Mesothelial cell of epicardium (in vitro differentiated cells): Measurements from ENCODE around the gene RAP1GAP2. TPM values are rescaled to one million over a fixed set of nuclear protein-coding genes. Genes with fewer than 3 reads are reported as not detected.
"Not testable (repeated sequence)": the region's sequence is repeated elsewhere in the genome, so short reads cannot be mapped to it uniquely, and the experiment has no call there.

Experiments
- DNase-seq, 2 experiments: peaks; one replicate each; pipeline ENCODE4 v3.0.0; 2021; ENCODE audit warnings: low spot score in 2 of 2; ENCODE audit not compliant: unreplicated experiment in 2 of 2
- H3K27ac Mint-ChIP-seq: 2 replicates; pipeline ENCODE4 v1.8.0; 2021; ENCODE audit warnings: mixed read lengths
- H3K27me3 Mint-ChIP-seq: 2 replicates; pipeline ENCODE4 v1.8.0; 2021; ENCODE audit warnings: low read depth, mixed read lengths
- H3K36me3 Mint-ChIP-seq: 2 replicates; pipeline ENCODE4 v1.8.0; 2021; ENCODE audit warnings: mixed read lengths
- H3K4me1 Mint-ChIP-seq: 2 replicates; pipeline ENCODE4 v1.8.0; 2021; ENCODE audit warnings: mixed read lengths
- H3K4me3 Mint-ChIP-seq: 2 replicates; pipeline ENCODE4 v1.8.0; 2021; ENCODE audit warnings: mild to moderate bottlenecking, moderate library complexity, mixed read lengths
- H3K9me3 Mint-ChIP-seq: 2 replicates; pipeline ENCODE4 v1.8.0; 2021; ENCODE audit warnings: mixed read lengths
- total RNA-seq: library from RNA; stranded (reverse); gene quantifications from 3 replicates; pipeline ENCODE4 v1.2.1, GENCODE V29; 2021
- TF ChIP-seq, protein P1 (sequence below): fragments of 200-600 bp; sonication (generic); IDR thresholded peaks from one replicate; pipeline ENCODE4 v1.5.0; 2021; ENCODE audit warnings: antibody characterized with exemption; ENCODE audit not compliant: unreplicated experiment

RAP1GAP2 gene
- total RNA-seq, 1 donor from 2014 or later, result 7.1 TPM

- no peak overlapping the region for H3K27ac Mint-ChIP-seq
- no peaks in the 10 kb centered on the region for H3K9me3 Mint-ChIP-seq
- no peaks in the 10 kb centered on the region for H3K36me3 Mint-ChIP-seq
- no peak for DNase-seq
- H3K4me3 Mint-ChIP-seq, result no peak overlapping the region
- H3K4me1 Mint-ChIP-seq, result no peaks in the 10 kb centered on the region
- TF ChIP-seq, protein P1, sequence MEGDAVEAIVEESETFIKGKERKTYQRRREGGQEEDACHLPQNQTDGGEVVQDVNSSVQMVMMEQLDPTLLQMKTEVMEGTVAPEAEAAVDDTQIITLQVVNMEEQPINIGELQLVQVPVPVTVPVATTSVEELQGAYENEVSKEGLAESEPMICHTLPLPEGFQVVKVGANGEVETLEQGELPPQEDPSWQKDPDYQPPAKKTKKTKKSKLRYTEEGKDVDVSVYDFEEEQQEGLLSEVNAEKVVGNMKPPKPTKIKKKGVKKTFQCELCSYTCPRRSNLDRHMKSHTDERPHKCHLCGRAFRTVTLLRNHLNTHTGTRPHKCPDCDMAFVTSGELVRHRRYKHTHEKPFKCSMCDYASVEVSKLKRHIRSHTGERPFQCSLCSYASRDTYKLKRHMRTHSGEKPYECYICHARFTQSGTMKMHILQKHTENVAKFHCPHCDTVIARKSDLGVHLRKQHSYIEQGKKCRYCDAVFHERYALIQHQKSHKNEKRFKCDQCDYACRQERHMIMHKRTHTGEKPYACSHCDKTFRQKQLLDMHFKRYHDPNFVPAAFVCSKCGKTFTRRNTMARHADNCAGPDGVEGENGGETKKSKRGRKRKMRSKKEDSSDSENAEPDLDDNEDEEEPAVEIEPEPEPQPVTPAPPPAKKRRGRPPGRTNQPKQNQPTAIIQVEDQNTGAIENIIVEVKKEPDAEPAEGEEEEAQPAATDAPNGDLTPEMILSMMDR, result no peak
- H3K27me3 Mint-ChIP-seq, result no peaks in the 10 kb centered on the region
Measured at GRCh38 chr17:2989855-2990254, 193.6 kb downstream of the RAP1GAP2 start.

DNA sequence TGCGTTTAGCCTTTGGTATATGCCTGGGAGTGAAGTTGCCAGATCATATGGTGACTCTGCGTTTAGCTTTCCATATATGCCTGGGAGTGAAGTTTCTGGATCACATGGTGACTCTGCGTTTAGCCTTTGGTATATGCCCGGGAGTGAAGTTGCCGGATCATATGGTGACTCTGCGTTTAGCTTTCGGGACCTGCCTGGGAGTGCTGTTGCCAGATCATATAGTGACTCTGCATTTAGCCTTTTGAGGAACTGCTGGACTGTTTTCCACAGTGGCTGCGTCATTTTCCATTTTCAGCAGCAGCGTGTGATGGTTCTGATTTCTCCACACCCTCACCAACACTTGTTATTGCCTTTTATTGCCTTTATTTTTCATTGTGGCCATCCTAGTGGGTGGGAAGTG lies 194.2 kb downstream of the RAP1GAP2 start:
- no peaks in the 10 kb centered on the region for H3K36me3 Mint-ChIP-seq
- no peak overlapping the region for H3K4me3 Mint-ChIP-seq
- DNase-seq, result no peak
- TF ChIP-seq, protein P1, result no peak
- no peaks in the 10 kb centered on the region for H3K9me3 Mint-ChIP-seq
- peaks cover 4% of the 10 kb centered on the region for H3K4me1 Mint-ChIP-seq
- no peaks in the 10 kb centered on the region for H3K27me3 Mint-ChIP-seq
- no peak overlapping the region for H3K27ac Mint-ChIP-seq

- H3K27ac Mint-ChIP-seq, H3K4me3 Mint-ChIP-seq, H3K4me1 Mint-ChIP-seq, H3K27me3 Mint-ChIP-seq, DNase-seq, H3K9me3 Mint-ChIP-seq, H3K36me3 Mint-ChIP-seq: not testable (repeated sequence)
Measured at GRCh38 chr17:2991396-2992180, 195.3 kb downstream of the RAP1GAP2 start.

GRCh38 chr17:2994441-2994840 lies 198.2 kb downstream of the RAP1GAP2 start:
- H3K4me1 Mint-ChIP-seq, result peaks cover 8% of the 10 kb centered on the region
- H3K4me3 Mint-ChIP-seq, result no peak overlapping the region
- H3K27ac Mint-ChIP-seq, result no peak overlapping the region
- DNase-seq, result no peak
- no peaks in the 10 kb centered on the region for H3K9me3 Mint-ChIP-seq
- H3K36me3 Mint-ChIP-seq, result no peaks in the 10 kb centered on the region
- TF ChIP-seq, protein P1, result no peak
- no peaks in the 10 kb centered on the region for H3K27me3 Mint-ChIP-seq

DNA sequence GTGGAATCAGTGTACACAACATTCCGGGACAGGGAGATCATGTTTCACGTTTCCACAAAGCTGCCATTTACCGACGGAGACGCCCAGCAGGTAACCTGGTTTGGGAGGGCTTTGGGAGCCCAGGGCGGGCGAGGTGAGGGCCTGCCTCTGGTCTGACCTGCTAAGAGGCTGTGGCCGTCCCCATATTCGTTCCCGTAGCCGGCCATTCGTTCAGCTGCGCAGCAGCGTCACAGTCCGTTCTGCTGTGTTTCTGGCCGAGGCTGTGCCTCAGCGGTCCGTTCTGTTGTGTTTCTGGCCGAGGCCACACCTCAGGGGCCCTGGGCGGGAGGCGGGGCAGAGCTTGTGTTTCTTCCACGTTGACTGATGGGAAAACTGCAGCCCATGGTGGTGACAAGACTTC lies 199.1 kb downstream of the RAP1GAP2 start:
- Mint-ChIP-seq H3K9me3 (no peaks in the 10 kb centered on the region), H3K4me3 (peak overlapping the region; percentile 46), H3K36me3 (no peaks in the 10 kb centered on the region), H3K27me3 (no peaks in the 10 kb centered on the region), H3K27ac (peak overlapping the region; percentile 79), H3K4me1 (peaks cover 8% of the 10 kb centered on the region)
- TF ChIP-seq, protein P1, result no peak
- no peak for DNase-seq

- no peaks in the 10 kb centered on the region for H3K9me3 Mint-ChIP-seq
- TF ChIP-seq, protein P1, result no peak
- no peaks in the 10 kb centered on the region for H3K27me3 Mint-ChIP-seq
Measured at GRCh38 chr17:2995886-2996809, 199.9 kb downstream of the RAP1GAP2 start.

More at GRCh38 chr17:2995886-2996809, 199.9 kb downstream of the RAP1GAP2 start:
- no peak for DNase-seq
- Mint-ChIP-seq H3K36me3 (no peaks in the 10 kb centered on the region), H3K4me3 (peak overlapping the region; percentile 46), H3K4me1 (peaks cover 8% of the 10 kb centered on the region), H3K27ac (no peak overlapping the region)
